Endodermal cell (in vitro differentiated cells): ENCODE results near the gene MAP3K1. TPM values are rescaled to one million over a fixed set of nuclear protein-coding genes. Genes with fewer than 3 reads are reported as not detected.

Experiments used
- DNase-seq: peaks from one replicate; pipeline ENCODE4 v3.0.0-alpha.2; 2017
- H3K27ac ChIP-seq: 2 replicates; pipeline ENCODE4 v1.5.1; 2013; ENCODE audit warnings: mild to moderate bottlenecking, low read depth, low read length, moderate library complexity
- H3K27me3 ChIP-seq: 2 replicates; pipeline ENCODE4 v1.6.1; 2013; ENCODE audit warnings: mild to moderate bottlenecking, low read length, moderate library complexity; ENCODE audit not compliant: insufficient read depth, control insufficient read depth, poor library complexity, severe bottlenecking
- H3K36me3 ChIP-seq: 2 replicates; pipeline ENCODE4 v1.7.0; 2013; ENCODE audit warnings: mild to moderate bottlenecking, low read length, moderate library complexity; ENCODE audit not compliant: control insufficient read depth, insufficient read depth
- H3K4me1 ChIP-seq: one replicate; pipeline ENCODE4 v1.7.0; 2013; ENCODE audit warnings: low read length; ENCODE audit not compliant: control insufficient read depth, insufficient read depth
- H3K4me3 ChIP-seq: 2 replicates; pipeline ENCODE4 v1.5.1; 2013; ENCODE audit warnings: mild to moderate bottlenecking, low read length, moderate library complexity
- H3K9ac ChIP-seq: 2 replicates; pipeline ENCODE4 v1.6.1; 2013; ENCODE audit warnings: mild to moderate bottlenecking, low read length, moderate library complexity; ENCODE audit not compliant: poor library complexity, severe bottlenecking; ENCODE audit errors: extremely low read depth
- H3K9me3 ChIP-seq: 2 replicates; pipeline ENCODE4 v1.6.1; 2013; ENCODE audit warnings: mild to moderate bottlenecking, low read length, moderate library complexity; ENCODE audit not compliant: control insufficient read depth
- H3K27ac Mint-ChIP-seq: 2 replicates; pipeline ENCODE4 v1.8.0; 2020; ENCODE audit warnings: mixed read lengths
- H3K27me3 Mint-ChIP-seq: 2 replicates; pipeline ENCODE4 v1.8.0; 2021; ENCODE audit warnings: mild to moderate bottlenecking, mixed read lengths; ENCODE audit not compliant: insufficient read depth
- H3K36me3 Mint-ChIP-seq: 2 replicates; pipeline ENCODE4 v1.8.0; 2020; ENCODE audit warnings: low read depth, mixed read lengths
- H3K4me1 Mint-ChIP-seq: 2 replicates; pipeline ENCODE4 v1.8.0; 2020; ENCODE audit warnings: mixed read lengths
- H3K4me3 Mint-ChIP-seq: 2 replicates; pipeline ENCODE4 v1.8.0; 2020; ENCODE audit warnings: mild to moderate bottlenecking, moderate library complexity, mixed read lengths
- H3K9me3 Mint-ChIP-seq: 2 replicates; pipeline ENCODE4 v1.8.0; 2020; ENCODE audit warnings: mild to moderate bottlenecking, mixed read lengths
- WGBS, 2 experiments: methylation state at CpG; one replicate each; pipeline versions ENCODE4 v1.1.5 to v1.1.7; 2013; ENCODE audit warnings: missing lambda C conversion rate in 2 of 2, mixed read lengths in 1 of 2; ENCODE audit not compliant: insufficient coverage in 1 of 2, insufficient read length in 1 of 2; 5-methylcytosine and 5-hydroxymethylcytosine counted together
- total RNA-seq, 2 donors: library from RNA; stranded (reverse); fragmentation: NEBNext Ultra II Directional in 1 of 2; extraction: Animal tissue kit (Norgen Biotek cat#: 25700) in 1 of 2; gene quantifications; 2 replicates in 1 of 2; 3 replicates in 1 of 2; pipeline ENCODE4 v1.2.1, GENCODE V29; 2021
- TF ChIP-seq, protein P1 (sequence below): fragments of 200-600 bp; sonication (generic); conservative IDR thresholded peaks from 2 replicates; pipeline ENCODE4 v1.5.0; 2021; ENCODE audit warnings: antibody characterized with exemption, mild to moderate bottlenecking

The MAP3K1 gene
- total RNA-seq, 2 donors from 2014 or later, result 18.0 to 23.7 TPM

DNA sequence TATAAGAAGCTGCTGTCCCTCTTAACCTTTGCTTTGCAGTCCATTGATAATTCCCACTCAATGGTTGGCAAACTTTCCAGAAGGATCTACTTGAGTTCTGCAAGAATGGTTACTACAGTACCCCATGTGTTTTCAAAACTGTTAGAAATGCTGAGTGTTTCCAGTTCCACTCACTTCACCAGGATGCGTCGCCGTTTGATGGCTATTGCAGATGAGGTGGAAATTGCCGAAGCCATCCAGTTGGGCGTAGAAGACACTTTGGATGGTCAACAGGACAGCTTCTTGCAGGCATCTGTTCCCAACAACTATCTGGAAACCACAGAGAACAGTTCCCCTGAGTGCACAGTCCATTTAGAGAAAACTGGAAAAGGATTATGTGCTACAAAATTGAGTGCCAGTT lies 66.2 kb downstream of the MAP3K1 start:
- peaks cover 62% of the 10 kb centered on the region for H3K36me3 Mint-ChIP-seq
- no peaks in the 10 kb centered on the region for H3K27me3 Mint-ChIP-seq
- WGBS, 2 experiments, result 91 to 98% methylated on average over 5 of the region's 5 CpGs
- Histone ChIP-seq H3K27ac (no peak overlapping the region), H3K9me3 (no peaks in the 10 kb centered on the region), H3K27me3 (no peaks in the 10 kb centered on the region), H3K4me1 (no peaks in the 10 kb centered on the region), H3K36me3 (peaks cover 95% of the 10 kb centered on the region), H3K4me3 (no peak overlapping the region), H3K9ac (no peak overlapping the region)
- peaks cover 2% of the 10 kb centered on the region for H3K4me1 Mint-ChIP-seq
- no peak overlapping the region for H3K27ac Mint-ChIP-seq
- TF ChIP-seq, protein P1, sequence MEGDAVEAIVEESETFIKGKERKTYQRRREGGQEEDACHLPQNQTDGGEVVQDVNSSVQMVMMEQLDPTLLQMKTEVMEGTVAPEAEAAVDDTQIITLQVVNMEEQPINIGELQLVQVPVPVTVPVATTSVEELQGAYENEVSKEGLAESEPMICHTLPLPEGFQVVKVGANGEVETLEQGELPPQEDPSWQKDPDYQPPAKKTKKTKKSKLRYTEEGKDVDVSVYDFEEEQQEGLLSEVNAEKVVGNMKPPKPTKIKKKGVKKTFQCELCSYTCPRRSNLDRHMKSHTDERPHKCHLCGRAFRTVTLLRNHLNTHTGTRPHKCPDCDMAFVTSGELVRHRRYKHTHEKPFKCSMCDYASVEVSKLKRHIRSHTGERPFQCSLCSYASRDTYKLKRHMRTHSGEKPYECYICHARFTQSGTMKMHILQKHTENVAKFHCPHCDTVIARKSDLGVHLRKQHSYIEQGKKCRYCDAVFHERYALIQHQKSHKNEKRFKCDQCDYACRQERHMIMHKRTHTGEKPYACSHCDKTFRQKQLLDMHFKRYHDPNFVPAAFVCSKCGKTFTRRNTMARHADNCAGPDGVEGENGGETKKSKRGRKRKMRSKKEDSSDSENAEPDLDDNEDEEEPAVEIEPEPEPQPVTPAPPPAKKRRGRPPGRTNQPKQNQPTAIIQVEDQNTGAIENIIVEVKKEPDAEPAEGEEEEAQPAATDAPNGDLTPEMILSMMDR, result no peak
- no peak for DNase-seq
- H3K4me3 Mint-ChIP-seq, result no peak overlapping the region
- no peaks in the 10 kb centered on the region for H3K9me3 Mint-ChIP-seq

DNA sequence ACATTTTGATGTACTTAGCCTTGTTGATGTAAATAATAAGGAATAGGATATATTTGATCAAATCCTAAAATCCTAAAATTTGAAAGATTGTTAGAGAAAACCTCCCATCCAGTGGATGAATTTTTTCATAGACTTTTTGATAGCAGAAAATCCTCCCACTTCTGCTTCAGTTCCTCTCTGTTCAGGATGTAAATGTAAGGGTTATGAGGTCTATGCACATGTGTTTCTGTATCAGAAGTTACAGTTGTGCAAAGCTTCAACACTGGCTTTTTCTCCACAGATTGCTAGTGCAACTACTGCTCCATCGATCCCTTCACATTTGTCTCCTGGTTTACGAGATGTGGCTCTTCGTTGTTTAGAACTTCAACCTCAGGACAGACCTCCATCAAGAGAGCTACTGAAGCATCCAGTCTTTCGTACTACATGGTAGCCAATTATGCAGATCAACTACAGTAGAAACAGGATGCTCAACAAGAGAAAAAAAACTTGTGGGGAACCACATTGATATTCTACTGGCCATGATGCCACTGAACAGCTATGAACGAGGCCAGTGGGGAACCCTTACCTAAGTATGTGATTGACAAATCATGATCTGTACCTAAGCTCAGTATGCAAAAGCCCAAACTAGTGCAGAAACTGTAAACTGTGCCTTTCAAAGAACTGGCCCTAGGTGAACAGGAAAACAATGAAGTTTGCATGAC lies 78.1 kb downstream of the MAP3K1 start:
- Mint-ChIP-seq H3K4me1 (no peaks in the 10 kb centered on the region), H3K36me3 (peaks cover 41% of the 10 kb centered on the region), H3K27me3 (no peaks in the 10 kb centered on the region), H3K4me3 (no peak overlapping the region), H3K9me3 (no peaks in the 10 kb centered on the region), H3K27ac (no peak overlapping the region)
- no peak overlapping the region for H3K9ac ChIP-seq
- H3K9me3 ChIP-seq, result no peaks in the 10 kb centered on the region
- H3K27me3 ChIP-seq, result no peaks in the 10 kb centered on the region
- peaks cover 53% of the 10 kb centered on the region for H3K36me3 ChIP-seq
- no peak overlapping the region for H3K27ac ChIP-seq
- 94 to 95% methylated on average over 5 of the region's 5 CpGs for WGBS, 2 experiments
- no peak overlapping the region for H3K4me3 ChIP-seq
- TF ChIP-seq, protein P1, result no peak
- no peaks in the 10 kb centered on the region for H3K4me1 ChIP-seq
- no peak for DNase-seq

DNA sequence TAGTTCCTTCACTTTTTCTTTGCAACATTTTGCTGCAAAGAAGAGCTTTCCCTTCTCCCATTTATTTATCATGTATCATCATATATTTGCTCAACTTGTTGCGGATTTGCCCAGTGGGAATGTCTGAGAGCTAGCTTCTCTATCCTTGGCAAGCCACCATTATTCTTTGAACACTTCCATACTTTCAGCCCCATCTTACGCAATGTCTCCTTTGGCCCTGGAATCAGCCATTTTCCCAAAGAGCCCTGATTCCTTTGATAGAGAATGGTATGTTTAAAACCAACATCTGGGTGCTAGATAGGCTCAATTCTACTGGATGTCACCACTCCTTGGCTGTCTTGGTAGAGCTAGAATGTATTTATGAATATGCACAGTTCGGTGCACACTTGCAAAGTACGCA lies 81.4 kb downstream of the MAP3K1 start:
- peaks cover 27% of the 10 kb centered on the region for H3K36me3 ChIP-seq
- Mint-ChIP-seq H3K27me3 (no peaks in the 10 kb centered on the region), H3K36me3 (peaks cover 10% of the 10 kb centered on the region), H3K9me3 (no peaks in the 10 kb centered on the region), H3K4me1 (no peaks in the 10 kb centered on the region), H3K27ac (no peak overlapping the region), H3K4me3 (no peak overlapping the region)
- H3K27me3 ChIP-seq, result no peaks in the 10 kb centered on the region
- H3K4me1 ChIP-seq, result no peaks in the 10 kb centered on the region
- H3K9ac ChIP-seq, result no peak overlapping the region
- no peak overlapping the region for H3K4me3 ChIP-seq
- no peak overlapping the region for H3K27ac ChIP-seq
- DNase-seq, result no peak
- TF ChIP-seq, protein P1, result no peak
- 99% methylated on average over 4 of the region's 4 CpGs; no CpG with 5 or more reads in 1 of the 2 experiments for WGBS, 2 experiments
- H3K9me3 ChIP-seq, result no peaks in the 10 kb centered on the region
